HEK293T (cell line): ENCODE results near the gene PBX4.

ENCODE experiments used
- FOXK2 ChIP-seq: fragments of 450-650 bp; IDR thresholded peaks from 2 replicates; pipeline ENCODE4 v1.6.1; 2016; ENCODE audit warnings: mild to moderate bottlenecking
- FOXM1 ChIP-seq: fragments of 450-650 bp; IDR thresholded peaks from 2 replicates; pipeline ENCODE4 v1.6.1; 2017; ENCODE audit warnings: mild to moderate bottlenecking, borderline replicate concordance
- HDGF ChIP-seq: fragments of 450-650 bp; IDR thresholded peaks from 2 replicates; pipeline ENCODE4 v1.6.1; 2017; ENCODE audit warnings: antibody characterized with exemption, borderline replicate concordance
- PKNOX1 ChIP-seq: fragments of 450-650 bp; IDR thresholded peaks from 2 replicates; pipeline ENCODE4 v1.6.1; 2016
- SP1 ChIP-seq: fragments of 450-650 bp; IDR thresholded peaks from 2 replicates; pipeline ENCODE4 v1.6.1; 2017
- ZNF384 ChIP-seq: fragments of 450-650 bp; IDR thresholded peaks from 2 replicates; pipeline ENCODE4 v1.6.1; 2016

- TF ChIP-seq HDGF (no peak), ZNF384 (no peak), SP1 (no peak), PKNOX1 (no peak), FOXM1 (no peak), FOXK2 (no peak)
Observed at GRCh38 chr19:19544257-19544953, 74.1 kb downstream of the PBX4 start.
